Measurements from ENCODE around the gene FRS3.

Gene FRS3

GRCh38 chr6:41724586-41725501 is 54.9 kb downstream of the FRS3 start:
- no peak for DNase-seq

- no peak for DNase-seq
Observed at GRCh38 chr6:41724228-41724580, 55.5 kb downstream of the FRS3 start.

- no peak for DNase-seq
Observed at GRCh38 chr6:41723530-41724227, 56.0 kb downstream of the FRS3 start.

- no peak for DNase-seq
Observed at GRCh38 chr6:41722969-41723529, 56.7 kb downstream of the FRS3 start.

GRCh38 chr6:41721414-41721813 is 58.3 kb downstream of the FRS3 start:
- DNase-seq, result no peak

GRCh38 chr6:41720783-41721182 is 58.9 kb downstream of the FRS3 start:
- DNase-seq, result no peak

- DNase-seq, result no peak
Observed at GRCh38 chr6:41720262-41720620, 59.5 kb downstream of the FRS3 start.
